ENCODE results near the gene C16orf74. TPM values are rescaled to one million over a fixed set of nuclear protein-coding genes. Genes with fewer than 3 reads are reported as not detected.

Gene C16orf74
- total and polyA plus RNA-seq, 2 of the 8 experiments (the other 6 are each of a cell fraction or from before 2014, with no cell fraction given): 7.3 to 9.3 TPM

GRCh38 chr16:85759136-85759535 lies 8.2 kb upstream of the C16orf74 start (continued):
- TF ChIP-seq, protein P1, sequence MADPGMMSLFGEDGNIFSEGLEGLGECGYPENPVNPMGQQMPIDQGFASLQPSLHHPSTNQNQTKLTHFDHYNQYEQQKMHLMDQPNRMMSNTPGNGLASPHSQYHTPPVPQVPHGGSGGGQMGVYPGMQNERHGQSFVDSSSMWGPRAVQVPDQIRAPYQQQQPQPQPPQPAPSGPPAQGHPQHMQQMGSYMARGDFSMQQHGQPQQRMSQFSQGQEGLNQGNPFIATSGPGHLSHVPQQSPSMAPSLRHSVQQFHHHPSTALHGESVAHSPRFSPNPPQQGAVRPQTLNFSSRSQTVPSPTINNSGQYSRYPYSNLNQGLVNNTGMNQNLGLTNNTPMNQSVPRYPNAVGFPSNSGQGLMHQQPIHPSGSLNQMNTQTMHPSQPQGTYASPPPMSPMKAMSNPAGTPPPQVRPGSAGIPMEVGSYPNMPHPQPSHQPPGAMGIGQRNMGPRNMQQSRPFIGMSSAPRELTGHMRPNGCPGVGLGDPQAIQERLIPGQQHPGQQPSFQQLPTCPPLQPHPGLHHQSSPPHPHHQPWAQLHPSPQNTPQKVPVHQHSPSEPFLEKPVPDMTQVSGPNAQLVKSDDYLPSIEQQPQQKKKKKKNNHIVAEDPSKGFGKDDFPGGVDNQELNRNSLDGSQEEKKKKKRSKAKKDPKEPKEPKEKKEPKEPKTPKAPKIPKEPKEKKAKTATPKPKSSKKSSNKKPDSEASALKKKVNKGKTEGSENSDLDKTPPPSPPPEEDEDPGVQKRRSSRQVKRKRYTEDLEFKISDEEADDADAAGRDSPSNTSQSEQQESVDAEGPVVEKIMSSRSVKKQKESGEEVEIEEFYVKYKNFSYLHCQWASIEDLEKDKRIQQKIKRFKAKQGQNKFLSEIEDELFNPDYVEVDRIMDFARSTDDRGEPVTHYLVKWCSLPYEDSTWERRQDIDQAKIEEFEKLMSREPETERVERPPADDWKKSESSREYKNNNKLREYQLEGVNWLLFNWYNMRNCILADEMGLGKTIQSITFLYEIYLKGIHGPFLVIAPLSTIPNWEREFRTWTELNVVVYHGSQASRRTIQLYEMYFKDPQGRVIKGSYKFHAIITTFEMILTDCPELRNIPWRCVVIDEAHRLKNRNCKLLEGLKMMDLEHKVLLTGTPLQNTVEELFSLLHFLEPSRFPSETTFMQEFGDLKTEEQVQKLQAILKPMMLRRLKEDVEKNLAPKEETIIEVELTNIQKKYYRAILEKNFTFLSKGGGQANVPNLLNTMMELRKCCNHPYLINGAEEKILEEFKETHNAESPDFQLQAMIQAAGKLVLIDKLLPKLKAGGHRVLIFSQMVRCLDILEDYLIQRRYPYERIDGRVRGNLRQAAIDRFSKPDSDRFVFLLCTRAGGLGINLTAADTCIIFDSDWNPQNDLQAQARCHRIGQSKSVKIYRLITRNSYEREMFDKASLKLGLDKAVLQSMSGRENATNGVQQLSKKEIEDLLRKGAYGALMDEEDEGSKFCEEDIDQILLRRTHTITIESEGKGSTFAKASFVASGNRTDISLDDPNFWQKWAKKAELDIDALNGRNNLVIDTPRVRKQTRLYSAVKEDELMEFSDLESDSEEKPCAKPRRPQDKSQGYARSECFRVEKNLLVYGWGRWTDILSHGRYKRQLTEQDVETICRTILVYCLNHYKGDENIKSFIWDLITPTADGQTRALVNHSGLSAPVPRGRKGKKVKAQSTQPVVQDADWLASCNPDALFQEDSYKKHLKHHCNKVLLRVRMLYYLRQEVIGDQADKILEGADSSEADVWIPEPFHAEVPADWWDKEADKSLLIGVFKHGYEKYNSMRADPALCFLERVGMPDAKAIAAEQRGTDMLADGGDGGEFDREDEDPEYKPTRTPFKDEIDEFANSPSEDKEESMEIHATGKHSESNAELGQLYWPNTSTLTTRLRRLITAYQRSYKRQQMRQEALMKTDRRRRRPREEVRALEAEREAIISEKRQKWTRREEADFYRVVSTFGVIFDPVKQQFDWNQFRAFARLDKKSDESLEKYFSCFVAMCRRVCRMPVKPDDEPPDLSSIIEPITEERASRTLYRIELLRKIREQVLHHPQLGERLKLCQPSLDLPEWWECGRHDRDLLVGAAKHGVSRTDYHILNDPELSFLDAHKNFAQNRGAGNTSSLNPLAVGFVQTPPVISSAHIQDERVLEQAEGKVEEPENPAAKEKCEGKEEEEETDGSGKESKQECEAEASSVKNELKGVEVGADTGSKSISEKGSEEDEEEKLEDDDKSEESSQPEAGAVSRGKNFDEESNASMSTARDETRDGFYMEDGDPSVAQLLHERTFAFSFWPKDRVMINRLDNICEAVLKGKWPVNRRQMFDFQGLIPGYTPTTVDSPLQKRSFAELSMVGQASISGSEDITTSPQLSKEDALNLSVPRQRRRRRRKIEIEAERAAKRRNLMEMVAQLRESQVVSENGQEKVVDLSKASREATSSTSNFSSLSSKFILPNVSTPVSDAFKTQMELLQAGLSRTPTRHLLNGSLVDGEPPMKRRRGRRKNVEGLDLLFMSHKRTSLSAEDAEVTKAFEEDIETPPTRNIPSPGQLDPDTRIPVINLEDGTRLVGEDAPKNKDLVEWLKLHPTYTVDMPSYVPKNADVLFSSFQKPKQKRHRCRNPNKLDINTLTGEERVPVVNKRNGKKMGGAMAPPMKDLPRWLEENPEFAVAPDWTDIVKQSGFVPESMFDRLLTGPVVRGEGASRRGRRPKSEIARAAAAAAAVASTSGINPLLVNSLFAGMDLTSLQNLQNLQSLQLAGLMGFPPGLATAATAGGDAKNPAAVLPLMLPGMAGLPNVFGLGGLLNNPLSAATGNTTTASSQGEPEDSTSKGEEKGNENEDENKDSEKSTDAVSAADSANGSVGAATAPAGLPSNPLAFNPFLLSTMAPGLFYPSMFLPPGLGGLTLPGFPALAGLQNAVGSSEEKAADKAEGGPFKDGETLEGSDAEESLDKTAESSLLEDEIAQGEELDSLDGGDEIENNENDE (IDR thresholded peaks at IDR 0.05; ENCODE audit: insufficient replicate concordance, low read length): no peak
- no peak for TF ChIP-seq RFX5 (IDR thresholded peaks at IDR 0.05; ENCODE audit: borderline replicate concordance, low read depth, low read length)
- TF ChIP-seq SP4 (IDR thresholded peaks at IDR 0.05; ENCODE audit: low read length): no peak
- TF ChIP-seq RNF2 (IDR thresholded peaks at IDR 0.05; ENCODE audit: borderline replicate concordance, low read depth, low read length, missing control alignments, poor library complexity, severe bottlenecking): no peak
- TF ChIP-seq SAP30 (IDR thresholded peaks at IDR 0.05; ENCODE audit: insufficient read depth, insufficient replicate concordance, low read length): no peak
- no peak for TF ChIP-seq SRF (IDR thresholded peaks at IDR 0.05; ENCODE audit: low read depth, low read length)
